ENCODE results near the gene PDSS2.

- TF ChIP-seq, protein P1, sequence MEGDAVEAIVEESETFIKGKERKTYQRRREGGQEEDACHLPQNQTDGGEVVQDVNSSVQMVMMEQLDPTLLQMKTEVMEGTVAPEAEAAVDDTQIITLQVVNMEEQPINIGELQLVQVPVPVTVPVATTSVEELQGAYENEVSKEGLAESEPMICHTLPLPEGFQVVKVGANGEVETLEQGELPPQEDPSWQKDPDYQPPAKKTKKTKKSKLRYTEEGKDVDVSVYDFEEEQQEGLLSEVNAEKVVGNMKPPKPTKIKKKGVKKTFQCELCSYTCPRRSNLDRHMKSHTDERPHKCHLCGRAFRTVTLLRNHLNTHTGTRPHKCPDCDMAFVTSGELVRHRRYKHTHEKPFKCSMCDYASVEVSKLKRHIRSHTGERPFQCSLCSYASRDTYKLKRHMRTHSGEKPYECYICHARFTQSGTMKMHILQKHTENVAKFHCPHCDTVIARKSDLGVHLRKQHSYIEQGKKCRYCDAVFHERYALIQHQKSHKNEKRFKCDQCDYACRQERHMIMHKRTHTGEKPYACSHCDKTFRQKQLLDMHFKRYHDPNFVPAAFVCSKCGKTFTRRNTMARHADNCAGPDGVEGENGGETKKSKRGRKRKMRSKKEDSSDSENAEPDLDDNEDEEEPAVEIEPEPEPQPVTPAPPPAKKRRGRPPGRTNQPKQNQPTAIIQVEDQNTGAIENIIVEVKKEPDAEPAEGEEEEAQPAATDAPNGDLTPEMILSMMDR (IDR thresholded peaks at IDR 0.05; ENCODE audit: low read depth, low read length, poor library complexity, severe bottlenecking) = no peak
- TF ChIP-seq EZH2phosphoT487 (IDR thresholded peaks at IDR 0.05; ENCODE audit: borderline replicate concordance, low read length) = no peak
Observed at GRCh38 chr6:107114926-107115694, 344.3 kb downstream of the PDSS2 start, which contains the start of gene BEND3.

Measured in DOHH2 (cell line).